CD1c-positive myeloid dendritic cell (primary cell): ENCODE data around the gene RNF138.
"Not testable (repeated sequence)": the region's sequence is repeated elsewhere in the genome, so short reads cannot be mapped to it uniquely, and the experiment has no call there.

Experiments
- DNase-seq: peaks from one replicate; pipeline ENCODE4 v3.0.0-alpha.2; 2016; ENCODE audit errors: extremely low spot score

Gene RNF138

GRCh38 chr18:32095192-32095899, 3.7 kb downstream of the RNF138 start:
- no peak for DNase-seq

DNA sequence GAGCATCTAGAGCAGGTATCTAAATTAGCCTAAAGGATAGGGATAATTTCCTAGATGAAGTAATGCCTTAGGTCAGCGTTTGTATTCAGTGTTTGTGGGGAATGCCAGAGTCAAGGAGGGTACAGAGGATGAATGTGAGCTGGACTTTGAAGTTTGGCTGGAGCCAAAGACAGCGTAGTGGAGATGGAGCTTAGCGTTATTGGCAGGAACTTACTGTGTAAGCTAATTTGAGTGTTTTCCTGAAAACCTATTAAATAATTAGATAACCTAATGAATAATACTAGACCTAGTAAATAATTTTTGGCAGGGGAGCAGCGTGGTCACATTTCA, 4.2 kb downstream of the RNF138 start:
- no peak for DNase-seq

- DNase-seq = no peak
These were observed 5.3 kb downstream of the RNF138 start for GRCh38 chr18:32096946-32097345.

GRCh38 chr18:32104516-32104915, 12.8 kb downstream of the RNF138 start:
- DNase-seq = no peak

- DNase-seq = no peak
These were observed 18.3 kb downstream of the RNF138 start for GRCh38 chr18:32110005-32110404.

DNA sequence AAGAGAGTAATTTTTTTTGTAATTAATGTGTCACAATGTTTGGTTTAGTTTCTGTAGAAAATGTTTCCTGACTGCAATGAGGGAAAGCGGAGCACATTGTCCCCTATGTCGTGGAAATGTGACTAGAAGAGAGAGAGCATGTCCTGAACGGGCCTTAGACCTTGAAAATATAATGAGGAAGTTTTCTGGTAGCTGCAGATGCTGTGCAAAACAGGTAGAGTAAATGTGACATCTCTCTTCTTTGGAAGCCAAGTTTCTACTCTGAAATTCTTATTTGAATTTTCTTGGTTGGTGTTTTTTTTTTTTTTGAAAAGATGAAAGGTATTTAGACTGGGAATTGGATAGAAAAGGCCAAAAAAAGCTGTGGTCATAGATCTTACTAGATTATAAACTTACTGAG, 20.0 kb downstream of the RNF138 start:
- no peak for DNase-seq

GRCh38 chr18:32112826-32113225, 21.2 kb downstream of the RNF138 start:
- no peak for DNase-seq

DNA sequence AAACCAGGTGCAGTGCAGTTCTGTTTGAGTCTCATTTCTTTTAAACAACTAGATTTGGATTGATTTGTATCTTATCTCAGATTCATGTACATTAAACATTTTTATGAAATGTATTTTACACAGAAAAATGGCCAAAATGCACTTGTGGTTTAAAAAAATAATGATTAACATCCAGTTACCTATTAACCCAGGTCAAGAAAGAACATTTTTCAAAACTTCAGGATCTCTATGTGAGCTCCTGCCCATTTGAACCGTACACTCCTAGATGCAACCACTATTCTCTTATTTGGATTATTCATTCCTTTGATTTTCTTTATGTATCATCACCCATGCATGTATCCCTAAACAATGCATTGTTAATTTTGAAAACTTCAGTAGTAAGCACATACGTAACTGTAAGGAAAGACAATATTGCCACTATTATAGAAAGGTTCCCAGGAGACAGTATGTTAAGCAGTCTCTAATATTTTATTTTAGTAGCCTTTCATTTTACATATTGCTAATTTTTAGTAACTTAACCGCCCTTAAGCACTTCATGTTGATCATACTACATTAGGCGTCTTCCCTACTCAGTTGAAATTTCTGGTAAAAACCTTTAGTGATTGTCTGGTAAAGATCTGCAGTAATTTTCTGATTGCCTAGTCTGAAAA, 22.7 kb downstream of the RNF138 start:
- no peak for DNase-seq

DNA sequence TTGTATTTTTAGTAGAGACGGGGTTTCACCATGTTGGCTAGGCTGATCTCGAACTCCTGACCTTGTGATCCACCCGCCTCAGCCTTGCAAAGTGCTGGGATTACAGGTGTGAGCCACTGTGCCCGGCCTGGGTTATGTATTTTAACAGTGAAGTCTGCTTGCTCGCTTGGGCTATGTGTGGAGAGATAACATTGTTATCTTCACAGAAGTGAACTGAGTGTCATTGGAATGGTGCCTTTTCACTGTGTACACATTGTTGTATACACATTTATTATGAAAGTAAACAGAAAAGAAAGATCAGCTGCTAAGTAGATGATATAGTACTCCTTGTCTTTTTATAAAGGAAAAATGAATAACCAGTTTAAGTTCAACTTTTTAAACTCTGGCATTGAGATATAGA, 30.4 kb downstream of the RNF138 start:
- no peak for DNase-seq

DNA sequence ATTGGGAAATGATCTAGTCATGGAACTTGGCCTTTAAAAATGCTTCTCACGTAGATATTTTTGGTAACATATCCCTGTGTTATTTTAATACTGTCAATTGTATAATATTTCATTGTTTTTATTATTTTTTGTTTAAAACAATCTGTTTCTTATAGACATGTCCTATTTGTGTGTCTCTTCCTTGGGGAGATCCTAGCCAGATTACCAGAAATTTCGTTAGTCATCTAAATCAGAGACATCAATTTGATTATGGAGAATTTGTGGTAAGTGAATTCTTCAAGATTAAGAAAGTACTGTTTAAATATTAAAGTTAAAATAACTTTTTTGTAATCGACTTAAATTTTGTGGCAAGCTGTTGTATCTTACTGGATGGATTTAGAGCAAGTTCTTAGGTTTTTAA, 34.9 kb downstream of the RNF138 start:
- no peak for DNase-seq

DNA sequence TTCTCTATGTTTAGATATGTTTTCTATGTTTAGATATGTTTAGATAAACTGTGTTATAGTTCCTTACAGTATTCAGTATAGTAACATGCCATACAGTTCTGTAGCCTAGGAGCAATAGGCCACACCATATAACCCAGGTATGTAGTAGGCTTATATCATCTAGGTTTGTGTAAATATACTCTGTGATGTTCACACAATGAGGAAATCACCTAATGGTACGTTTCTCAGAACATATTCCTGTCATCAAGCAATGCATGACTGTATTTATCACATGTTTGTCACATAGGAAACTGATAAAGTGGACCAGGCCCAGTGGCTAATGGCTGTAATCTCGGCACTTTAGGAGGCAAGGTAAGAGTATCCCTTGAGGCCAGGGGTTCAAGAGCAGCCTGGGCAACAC, 44.0 kb downstream of the RNF138 start:
- no peak for DNase-seq

- no peak for DNase-seq
These were observed 46.8 kb downstream of the RNF138 start for GRCh38 chr18:32138332-32138982.

DNA sequence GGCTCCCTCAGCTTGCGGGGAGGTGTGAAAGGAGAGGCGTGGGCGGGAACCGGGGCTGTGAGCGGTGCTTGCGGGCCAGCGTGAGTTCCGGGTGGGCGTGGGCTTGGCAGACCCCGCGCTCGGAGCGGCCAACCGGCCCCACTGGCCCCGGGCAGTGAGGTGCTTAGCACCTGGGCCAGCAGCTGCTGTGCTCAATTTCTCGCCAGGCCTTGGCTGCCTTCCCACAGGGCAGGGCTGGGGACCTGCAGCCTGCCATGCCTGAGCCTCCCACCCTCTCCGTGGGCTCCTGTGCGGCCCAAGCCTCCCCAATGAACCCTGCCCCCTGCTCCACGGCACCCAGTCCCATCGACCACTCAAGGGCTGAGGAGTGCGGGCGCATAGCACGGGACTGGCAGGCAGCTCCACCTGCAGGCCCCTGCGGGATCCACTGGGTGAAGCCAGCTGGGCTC, 48.2 kb downstream of the RNF138 start:
- no peak for DNase-seq

DNA sequence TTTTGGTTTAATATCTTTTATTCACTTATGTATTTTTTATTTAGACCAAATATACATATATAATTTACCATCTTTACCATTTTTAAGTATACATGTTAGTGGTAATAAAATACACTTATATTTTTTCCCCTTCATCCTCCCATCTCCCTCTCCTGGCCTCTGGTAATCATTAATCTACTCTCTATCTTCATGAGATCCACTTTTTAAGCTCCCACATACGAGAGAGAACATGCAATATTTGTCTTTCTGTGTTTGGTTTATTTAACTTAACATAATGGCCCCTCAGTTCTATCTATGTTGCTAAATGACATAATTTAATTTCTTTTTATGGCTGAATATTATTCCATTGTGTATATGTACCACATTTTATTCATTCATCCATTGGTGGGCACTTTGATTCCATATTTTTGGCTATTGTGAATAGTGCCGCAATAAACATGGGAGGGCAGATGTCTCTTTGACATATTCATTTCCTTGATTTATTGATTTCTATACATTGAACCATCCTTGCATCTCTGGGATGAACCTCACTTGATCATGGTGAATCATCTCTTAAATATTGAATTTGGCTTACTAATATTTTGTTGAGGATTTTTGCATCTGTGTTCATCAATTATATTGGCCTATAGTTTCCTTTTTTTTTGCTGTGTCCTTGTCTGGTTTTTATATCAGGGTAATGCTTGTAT, 56.7 kb downstream of the RNF138 start:
- no peak for DNase-seq

GRCh38 chr18:32152705-32153448, 61.2 kb downstream of the RNF138 start:
- no peak for DNase-seq

GRCh38 chr18:32156855-32157254, 65.2 kb downstream of the RNF138 start:
- DNase-seq = no peak

DNA sequence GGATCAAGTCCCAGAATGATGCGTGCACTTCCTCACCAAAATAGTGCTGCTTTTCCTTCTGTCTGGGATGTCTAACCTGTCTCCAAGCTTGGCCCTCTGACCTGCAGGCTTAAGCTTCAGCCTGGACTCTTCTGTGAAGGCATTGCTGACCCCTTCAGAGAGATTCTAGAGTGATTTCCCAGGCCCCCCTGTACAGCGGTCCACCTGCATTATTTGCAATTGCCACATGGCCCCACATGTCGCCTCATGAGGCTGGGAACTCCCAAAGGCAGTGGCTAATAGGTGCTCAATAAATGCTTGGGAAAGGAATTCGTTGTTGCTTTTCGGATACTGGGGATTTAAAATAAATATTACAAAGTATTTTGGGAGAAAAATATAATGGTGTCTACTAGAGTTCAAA, 65.9 kb downstream of the RNF138 start:
- no peak for DNase-seq

- peak; percentile 80 for DNase-seq
These were observed 66.5 kb downstream of the RNF138 start for GRCh38 chr18:32158108-32158624.

- not testable (repeated sequence) for DNase-seq
These were observed 67.0 kb downstream of the RNF138 start for GRCh38 chr18:32158631-32159030.

DNA sequence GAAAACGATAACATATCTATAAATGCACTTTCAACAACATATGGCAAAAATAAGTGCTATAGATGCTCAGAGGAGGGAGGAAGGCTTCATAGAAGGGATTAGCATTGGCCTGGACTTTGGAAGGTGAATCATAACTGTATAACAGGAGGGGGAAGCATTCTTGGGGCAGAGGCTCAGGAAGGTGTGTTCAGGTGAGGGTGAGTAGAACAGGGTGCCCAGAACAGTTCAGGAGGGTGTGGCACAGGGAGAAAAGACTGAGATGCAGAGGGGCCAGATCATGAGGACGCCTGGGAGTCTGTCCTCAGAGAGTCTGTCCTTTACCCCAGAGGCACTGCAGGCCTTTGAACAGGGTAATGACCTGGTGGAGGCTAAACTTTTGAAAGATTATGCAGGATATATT, 68.9 kb downstream of the RNF138 start:
- no peak for DNase-seq

DNA sequence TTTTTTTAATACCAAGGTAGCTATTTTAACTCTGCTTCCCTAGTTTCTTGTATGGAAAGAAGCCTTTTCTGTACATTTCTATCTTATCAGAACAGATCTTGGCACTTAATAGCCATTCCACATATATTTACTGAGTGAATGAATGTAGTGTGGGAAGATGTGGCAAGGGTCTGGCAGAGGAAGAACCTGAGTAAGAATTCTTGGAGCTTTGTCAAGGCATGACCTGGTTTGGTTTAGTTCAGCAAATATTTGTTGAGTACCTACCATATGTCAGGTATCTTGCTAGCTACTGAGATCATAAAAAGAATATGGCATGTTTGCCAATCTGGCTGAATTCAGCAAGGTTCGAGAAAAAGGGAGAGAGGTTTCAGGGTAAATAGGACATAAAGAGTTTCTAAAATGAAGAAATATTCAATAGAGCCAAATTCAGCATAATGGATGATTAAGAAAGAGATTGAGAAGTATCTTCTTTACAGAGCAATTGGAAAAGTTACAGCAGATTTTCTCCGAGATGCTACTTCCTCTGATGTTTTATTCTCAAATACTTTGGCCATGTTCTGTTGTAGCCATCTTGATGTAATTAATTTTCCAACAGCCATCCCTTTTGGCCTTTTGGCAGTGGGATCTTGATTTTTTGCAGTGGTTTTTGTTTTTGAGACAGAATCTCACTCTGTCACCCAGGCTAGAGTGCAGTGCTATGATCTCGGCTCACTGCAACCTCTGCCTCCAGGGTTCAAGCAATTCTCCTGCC, 76.5 kb downstream of the RNF138 start:
- no peak for DNase-seq
